ENCODE results near the gene PRPS1.

The PRPS1 gene

DNA sequence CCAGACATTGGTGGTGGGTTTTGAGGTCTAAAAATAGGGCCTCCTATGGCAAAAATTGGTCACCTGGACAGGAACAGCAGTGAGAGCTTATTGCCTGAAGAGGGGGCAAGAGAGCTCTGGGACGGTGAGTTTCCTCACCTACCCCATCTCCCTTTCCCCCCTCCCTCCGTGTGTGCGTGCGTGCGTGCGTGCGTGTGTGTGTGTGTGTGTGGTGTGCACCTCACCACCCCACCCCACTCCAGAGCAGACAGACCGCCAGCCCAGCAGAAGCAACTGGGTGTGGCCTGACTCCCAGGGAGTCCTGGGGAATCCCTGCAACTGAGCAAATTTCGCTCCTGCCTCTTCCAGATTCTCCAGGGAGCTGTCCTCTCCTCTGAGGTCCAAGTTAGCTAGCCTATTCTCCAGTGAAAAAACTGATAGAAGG lies 44.7 kb downstream of the PRPS1 start (continued):
- TF ChIP-seq, protein P1, sequence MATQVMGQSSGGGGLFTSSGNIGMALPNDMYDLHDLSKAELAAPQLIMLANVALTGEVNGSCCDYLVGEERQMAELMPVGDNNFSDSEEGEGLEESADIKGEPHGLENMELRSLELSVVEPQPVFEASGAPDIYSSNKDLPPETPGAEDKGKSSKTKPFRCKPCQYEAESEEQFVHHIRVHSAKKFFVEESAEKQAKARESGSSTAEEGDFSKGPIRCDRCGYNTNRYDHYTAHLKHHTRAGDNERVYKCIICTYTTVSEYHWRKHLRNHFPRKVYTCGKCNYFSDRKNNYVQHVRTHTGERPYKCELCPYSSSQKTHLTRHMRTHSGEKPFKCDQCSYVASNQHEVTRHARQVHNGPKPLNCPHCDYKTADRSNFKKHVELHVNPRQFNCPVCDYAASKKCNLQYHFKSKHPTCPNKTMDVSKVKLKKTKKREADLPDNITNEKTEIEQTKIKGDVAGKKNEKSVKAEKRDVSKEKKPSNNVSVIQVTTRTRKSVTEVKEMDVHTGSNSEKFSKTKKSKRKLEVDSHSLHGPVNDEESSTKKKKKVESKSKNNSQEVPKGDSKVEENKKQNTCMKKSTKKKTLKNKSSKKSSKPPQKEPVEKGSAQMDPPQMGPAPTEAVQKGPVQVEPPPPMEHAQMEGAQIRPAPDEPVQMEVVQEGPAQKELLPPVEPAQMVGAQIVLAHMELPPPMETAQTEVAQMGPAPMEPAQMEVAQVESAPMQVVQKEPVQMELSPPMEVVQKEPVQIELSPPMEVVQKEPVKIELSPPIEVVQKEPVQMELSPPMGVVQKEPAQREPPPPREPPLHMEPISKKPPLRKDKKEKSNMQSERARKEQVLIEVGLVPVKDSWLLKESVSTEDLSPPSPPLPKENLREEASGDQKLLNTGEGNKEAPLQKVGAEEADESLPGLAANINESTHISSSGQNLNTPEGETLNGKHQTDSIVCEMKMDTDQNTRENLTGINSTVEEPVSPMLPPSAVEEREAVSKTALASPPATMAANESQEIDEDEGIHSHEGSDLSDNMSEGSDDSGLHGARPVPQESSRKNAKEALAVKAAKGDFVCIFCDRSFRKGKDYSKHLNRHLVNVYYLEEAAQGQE (tag by site-specific recombination; IDR thresholded peaks at IDR 0.05), result peak; percentile 52
- no peak for TF ChIP-seq ZNF571 (tag by site-specific recombination; IDR thresholded peaks at IDR 0.05)
- no peak for TF ChIP-seq ZNF837 (tag by site-specific recombination; IDR thresholded peaks at IDR 0.05)
- no peak for TF ChIP-seq SALL2 (tag by site-specific recombination; IDR thresholded peaks at IDR 0.05; ENCODE audit: borderline replicate concordance)
- TF ChIP-seq ZBTB20 (tag by site-specific recombination; IDR thresholded peaks at IDR 0.05), result peak; percentile 33; the same call in 1 of the 2 replicates
- no peak for TF ChIP-seq ZNF350 (tag by site-specific recombination; IDR thresholded peaks at IDR 0.05)
- TF ChIP-seq ZBTB17 (tag by site-specific recombination; IDR thresholded peaks at IDR 0.05), result peak; percentile 43; the same call in 1 of the 2 replicates

DNA sequence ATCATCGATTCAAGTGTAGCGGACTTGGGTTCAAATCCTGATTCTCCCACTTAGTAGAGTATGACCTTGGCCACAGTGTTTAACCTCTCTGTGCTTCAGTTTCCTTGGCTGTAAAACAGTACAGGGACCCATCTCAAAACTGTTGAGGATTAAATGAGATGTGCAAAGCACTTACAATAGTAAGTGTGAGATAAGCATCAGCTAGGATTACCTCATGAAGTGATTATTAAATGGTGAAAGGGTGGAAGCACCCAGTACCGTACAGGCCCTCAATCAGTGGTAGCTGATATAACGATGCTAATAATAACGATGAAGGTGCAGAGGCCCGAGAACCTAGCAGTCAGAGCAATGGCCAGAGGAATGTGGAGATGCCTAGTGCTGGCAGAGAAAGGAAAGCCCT lies 45.1 kb downstream of the PRPS1 start:
- peak overlapping the region; percentile 32 for H3K27ac ChIP-seq (ENCODE audit: extremely low read depth, low read depth, low read length)
- peaks cover 21% of the 10 kb centered on the region for H3K4me1 ChIP-seq (ENCODE audit: control insufficient read depth, insufficient read depth, low read length)
- ChIA-PET CTCF (interaction anchor here (0.6 to 8.5 kb wide), 30 partner anchors 9 to 653 kb away, joined by 3 to 161 read pairs (median 5); partner anchors contain the start of genes NCBP2L and TSC22D3), POLR2A (interaction anchor here (0.9 to 4.9 kb wide), 4 partner anchors 43 to 102 kb away, joined by 5 to 31 read pairs (median 6); partner anchors contain the start of gene TSC22D3)
- no peak overlapping the region for H3K4me3 ChIP-seq (ENCODE audit: low read depth, low read length)
- H3K36me3 ChIP-seq (ENCODE audit: control insufficient read depth in 2 of 2, insufficient read depth in 1 of 2, low read length in 2 of 2), result no peaks in the 10 kb centered on the region
- no peaks in the 10 kb centered on the region for H3K9me3 ChIP-seq (ENCODE audit: control insufficient read depth, insufficient read depth, low read depth, low read length)
- TF ChIP-seq TRIM28 (IDR thresholded peaks at IDR 0.05; ENCODE audit: borderline replicate concordance, low read length), result 0 out of 2 replicates have a peak, but pooled peaks have one; percentile 6
- peak; percentile 8; the same call in 1 of the 2 replicates for TF ChIP-seq ZNF629 (tag by site-specific recombination; IDR thresholded peaks at IDR 0.05)
- TF ChIP-seq ZNF664 (tag by site-specific recombination; IDR thresholded peaks at IDR 0.05), result peak; percentile 97
- TF ChIP-seq, protein P1 (tag by site-specific recombination; IDR thresholded peaks at IDR 0.05), result 0 out of 2 replicates have a peak, but pooled peaks have one; percentile 7
- 0 out of 2 replicates have a peak, but pooled peaks have one; percentile 8 for TF ChIP-seq PRDM2 (tag by site-specific recombination; IDR thresholded peaks at IDR 0.05; ENCODE audit: borderline replicate concordance)
- no peak for TF ChIP-seq KLF16 (tag by site-specific recombination; IDR thresholded peaks at IDR 0.05)
- TF ChIP-seq, protein P2, sequence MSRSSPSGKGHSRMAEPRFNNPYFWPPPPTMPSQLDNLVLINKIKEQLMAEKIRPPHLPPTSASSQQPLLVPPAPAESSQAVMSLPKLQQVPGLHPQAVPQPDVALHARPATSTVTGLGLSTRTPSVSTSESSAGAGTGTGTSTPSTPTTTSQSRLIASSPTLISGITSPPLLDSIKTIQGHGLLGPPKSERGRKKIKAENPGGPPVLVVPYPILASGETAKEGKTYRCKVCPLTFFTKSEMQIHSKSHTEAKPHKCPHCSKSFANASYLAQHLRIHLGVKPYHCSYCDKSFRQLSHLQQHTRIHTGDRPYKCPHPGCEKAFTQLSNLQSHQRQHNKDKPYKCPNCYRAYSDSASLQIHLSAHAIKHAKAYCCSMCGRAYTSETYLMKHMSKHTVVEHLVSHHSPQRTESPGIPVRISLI (tag by site-specific recombination; IDR thresholded peaks at IDR 0.05), result no peak

All from HEK293 (cell line).